Epithelial cell of proximal tubule (primary cell): ENCODE measurements around the gene SPR. TPM values are rescaled to one million over a fixed set of nuclear protein-coding genes. Genes with fewer than 3 reads are reported as not detected.

Experiments used
- DNase-seq: peaks from one replicate; pipeline ENCODE4 v3.0.0-alpha.2; 2011; ENCODE audit warnings: low read depth
- H3K4me3 ChIP-seq: 2 replicates; pipeline ENCODE4 v1.5.1; 2011; ENCODE audit warnings: low read depth, mild to moderate bottlenecking, low read length
- CTCF ChIP-seq: conservative IDR thresholded peaks from 2 replicates; pipeline ENCODE4 v1.5.1; 2012; ENCODE audit warnings: low read depth, mild to moderate bottlenecking, low read length
- total RNA-seq: library from RNA; depleted of rRNA; stranded (reverse); fragments of >200 nt; gene quantifications from 2 replicates; pipeline ENCODE4 v1.2.3, GENCODE V29; 2015

The SPR gene
- total RNA-seq, 1 donor from 2014 or later = 29.5 TPM

- no peak for TF ChIP-seq CTCF
- H3K4me3 ChIP-seq = peak overlapping the region; percentile 69
- no peak for DNase-seq
Measured at GRCh38 chr2:72919414-72920317, 32.5 kb downstream of the SPR start.

GRCh38 chr2:72920318-72921087 is 33.3 kb downstream of the SPR start:
- no peak for DNase-seq
- peak overlapping the region; percentile 26 for H3K4me3 ChIP-seq
- TF ChIP-seq CTCF = no peak

GRCh38 chr2:72921088-72921851 is 34.1 kb downstream of the SPR start:
- TF ChIP-seq CTCF = no peak
- no peak for DNase-seq
- no peak overlapping the region for H3K4me3 ChIP-seq

- TF ChIP-seq CTCF = no peak
- no peak overlapping the region for H3K4me3 ChIP-seq
- no peak for DNase-seq
Measured at GRCh38 chr2:72921853-72922252, 34.6 kb downstream of the SPR start.

GRCh38 chr2:72923833-72924352 is 36.7 kb downstream of the SPR start:
- no peak for TF ChIP-seq CTCF
- H3K4me3 ChIP-seq = no peak overlapping the region
- DNase-seq = no peak

- no peak for DNase-seq
- no peak for TF ChIP-seq CTCF
- H3K4me3 ChIP-seq = no peak overlapping the region
Measured at GRCh38 chr2:72924353-72925240, 37.4 kb downstream of the SPR start.
